BJ (cell line): Measurements from ENCODE around the gene PDE7B. TPM values are rescaled to one million over a fixed set of nuclear protein-coding genes. Genes with fewer than 3 reads are reported as not detected.

Experiments
- CTCF ChIA-PET: fragments of 350-600 bp; formaldehyde crosslinking; extraction: SDS; loops from one replicate; lab custom pipeline; 2021; ENCODE audit warnings: antibody characterized with exemption, inconsistent platforms; lab: Yijun Ruan, JAX
- POLR2A ChIA-PET: fragments of 300-600 bp; sonication (Branson Sonifier 250); formaldehyde crosslinking; extraction: SDS; loops from one replicate; lab custom pipeline; 2021; ENCODE audit warnings: antibody characterized with exemption; lab: Charles Lee
- DNase-seq: peaks from one replicate; pipeline ENCODE4 v3.0.0-alpha.2; 2011; ENCODE audit warnings: low read depth
- H3K27me3 ChIP-seq: 2 replicates; pipeline ENCODE4 v1.6.0; 2011; ENCODE audit warnings: low read length; ENCODE audit not compliant: control insufficient read depth, insufficient read depth
- H3K36me3 ChIP-seq: 2 replicates; pipeline ENCODE4 v1.5.1; 2011; ENCODE audit warnings: low read length; ENCODE audit not compliant: control insufficient read depth, insufficient read depth
- H3K4me3 ChIP-seq: 2 replicates; pipeline ENCODE4 v1.5.1; 2011; ENCODE audit warnings: low read depth, mild to moderate bottlenecking, control low read depth, low read length
- CTCF ChIP-seq: IDR thresholded peaks from 2 replicates; pipeline ENCODE4 v1.5.1; 2011; ENCODE audit warnings: low read depth, mild to moderate bottlenecking, control low read depth, inconsistent platforms, low read length, moderate library complexity; ENCODE audit not compliant: insufficient read depth
- polyA plus RNA-seq: library from polyadenylated mRNA; depleted of rRNA; stranded (reverse); fragments of >200 nt; gene quantifications from 2 replicates; pipeline ENCODE4 v1.2.3, GENCODE V29; 2011

PDE7B gene
- polyA plus RNA-seq, 1 experiment: 2.7 TPM

GRCh38 chr6:136031982-136032381 is 180.5 kb downstream of the PDE7B start:
- CTCF ChIA-PET: interaction anchor here (0.5 to 2.0 kb wide), 9 partner anchors 8 to 250 kb away, joined by 3 to 12 read pairs (median 4); no protein-coding TSS in a partner anchor
- Histone ChIP-seq H3K27me3 (no peaks in the 10 kb centered on the region), H3K4me3 (no peak overlapping the region), H3K36me3 (no peaks in the 10 kb centered on the region)
- POLR2A ChIA-PET: interaction anchor here (0.6 kb wide), 1 partner anchor 74 kb away, joined by 3 read pairs; no protein-coding TSS in a partner anchor
- DNase-seq: no peak
- peak; percentile 51 for TF ChIP-seq CTCF

- Histone ChIP-seq H3K27me3 (no peaks in the 10 kb centered on the region), H3K36me3 (no peaks in the 10 kb centered on the region), H3K4me3 (no peak overlapping the region)
- ChIA-PET CTCF (interaction anchor here (1.4 to 2.0 kb wide), 2 partner anchors 13 to 193 kb away, joined by 4 to 12 read pairs; no protein-coding TSS in a partner anchor), POLR2A (no interaction called here)
- TF ChIP-seq CTCF: no peak
- DNase-seq: no peak
Observed at GRCh38 chr6:136033416-136033815, 181.9 kb downstream of the PDE7B start.

- no peak for TF ChIP-seq CTCF
- H3K4me3 ChIP-seq: no peak overlapping the region
- ChIA-PET CTCF (interaction anchor here (0.9 to 1.0 kb wide), 2 partner anchors 8 to 167 kb away, joined by 3 read pairs; no protein-coding TSS in a partner anchor), POLR2A (no interaction called here)
- no peaks in the 10 kb centered on the region for H3K36me3 ChIP-seq
- no peak for DNase-seq
- no peaks in the 10 kb centered on the region for H3K27me3 ChIP-seq
Observed at GRCh38 chr6:136034422-136034821, 182.9 kb downstream of the PDE7B start.

GRCh38 chr6:136035378-136036070 is 184.0 kb downstream of the PDE7B start:
- Histone ChIP-seq H3K4me3 (no peak overlapping the region), H3K27me3 (no peaks in the 10 kb centered on the region), H3K36me3 (no peaks in the 10 kb centered on the region; the same call in 1 of the 2 replicates)
- no peak for TF ChIP-seq CTCF
- ChIA-PET POLR2A (no interaction called here), CTCF (interaction anchor here (1.0 kb wide), 1 partner anchor 9 kb away, joined by 3 read pairs; no protein-coding TSS in a partner anchor)
- DNase-seq: no peak

- no peak for DNase-seq
- Histone ChIP-seq H3K4me3 (no peak overlapping the region), H3K27me3 (no peaks in the 10 kb centered on the region), H3K36me3 (no peaks in the 10 kb centered on the region; the same call in 1 of the 2 replicates)
- CTCF ChIA-PET: no interaction called here
- POLR2A ChIA-PET: interaction anchor here (0.5 kb wide), 1 partner anchor 9 kb away, joined by 3 read pairs; no protein-coding TSS in a partner anchor
- TF ChIP-seq CTCF: no peak
Observed at GRCh38 chr6:136036071-136036380, 184.5 kb downstream of the PDE7B start.
